Medulla oblongata (tissue), 1 donor: ENCODE data around the gene BICRAL.
A peak's percentile ranks its signal among the peaks of the same experiment; 100 is the strongest.
"Not testable (repeated sequence)": the region's sequence is repeated elsewhere in the genome, so short reads cannot be mapped to it uniquely, and the experiment has no call there.

Experiments
- DNase-seq: peaks from one replicate; pipeline ENCODE4 v3.0.0-alpha.2; 2015; ENCODE audit errors: extremely low spot score

Gene BICRAL

GRCh38 chr6:42781796-42782688 lies at the start of gene BICRAL:
BICRAL (plus strand) TSS chr6:42782052; CDS start chr6:42822023, 39,971 bp downstream.
- DNase-seq: peak; percentile 77

GRCh38 chr6:42733867-42734481 lies 47.9 kb upstream of the BICRAL start:
- not testable (repeated sequence) for DNase-seq

GRCh38 chr6:42735976-42736375 lies 45.9 kb upstream of the BICRAL start:
- DNase-seq: no peak

GRCh38 chr6:42740725-42741124 lies 41.1 kb upstream of the BICRAL start:
- no peak for DNase-seq

- no peak for DNase-seq
These were observed 39.5 kb upstream of the BICRAL start for GRCh38 chr6:42742116-42742894.

GRCh38 chr6:42744351-42744893 lies 37.4 kb upstream of the BICRAL start:
- no peak for DNase-seq

- DNase-seq: no peak
These were observed 36.7 kb upstream of the BICRAL start for GRCh38 chr6:42745083-42745639.

- DNase-seq: peak; percentile 99
These were observed 36.0 kb upstream of the BICRAL start, which contains the start of gene TBCC for GRCh38 chr6:42745640-42746462. TBCC (minus strand) TSS chr6:42746103; CDS start chr6:42746073, 30 bp downstream.

GRCh38 chr6:42746463-42747391 lies 35.1 kb upstream of the BICRAL start:
- peak; percentile 83 for DNase-seq

GRCh38 chr6:42748203-42748898 lies 33.5 kb upstream of the BICRAL start:
- no peak for DNase-seq

- DNase-seq: no peak
These were observed 30.8 kb upstream of the BICRAL start for GRCh38 chr6:42751055-42751454.

GRCh38 chr6:42754759-42755158 lies 27.1 kb upstream of the BICRAL start:
- DNase-seq: no peak

- DNase-seq: no peak
These were observed 25.1 kb upstream of the BICRAL start for GRCh38 chr6:42756722-42757121.

GRCh38 chr6:42758756-42759430 lies 23.0 kb upstream of the BICRAL start:
- no peak for DNase-seq

GRCh38 chr6:42761287-42762067 lies 20.4 kb upstream of the BICRAL start:
- DNase-seq: no peak

- no peak for DNase-seq
These were observed 19.4 kb upstream of the BICRAL start for GRCh38 chr6:42762426-42762859.

- DNase-seq: no peak
These were observed 18.9 kb upstream of the BICRAL start for GRCh38 chr6:42762950-42763349.
